Fibroblast of pulmonary artery (primary cell): ENCODE measurements around the gene TIAM2.
A peak's percentile ranks its signal among the peaks of the same experiment; 100 is the strongest.
"Not testable (repeated sequence)": the region's sequence is repeated elsewhere in the genome, so short reads cannot be mapped to it uniquely, and the experiment has no call there.

Experiments used
- DNase-seq: peaks from one replicate; pipeline ENCODE4 v3.0.0-alpha.2; 2010; ENCODE audit warnings: low read depth
- H3K4me3 ChIP-seq: replicated peaks from 2 replicates; pipeline ENCODE4 v1.5.1; 2011; ENCODE audit warnings: low read depth, mild to moderate bottlenecking, control low read depth, low read length, moderate library complexity
- CTCF ChIP-seq: IDR thresholded peaks from 2 replicates; pipeline ENCODE4 v1.5.1; 2011; ENCODE audit warnings: mild to moderate bottlenecking, control low read depth, low read length, inconsistent platforms; ENCODE audit errors: missing control alignments

Gene TIAM2

GRCh38 chr6:155089746-155090145 is 94.6 kb downstream of the TIAM2 start:
- no peak overlapping the region for H3K4me3 ChIP-seq
- no peak for DNase-seq
- no peak for TF ChIP-seq CTCF

DNA sequence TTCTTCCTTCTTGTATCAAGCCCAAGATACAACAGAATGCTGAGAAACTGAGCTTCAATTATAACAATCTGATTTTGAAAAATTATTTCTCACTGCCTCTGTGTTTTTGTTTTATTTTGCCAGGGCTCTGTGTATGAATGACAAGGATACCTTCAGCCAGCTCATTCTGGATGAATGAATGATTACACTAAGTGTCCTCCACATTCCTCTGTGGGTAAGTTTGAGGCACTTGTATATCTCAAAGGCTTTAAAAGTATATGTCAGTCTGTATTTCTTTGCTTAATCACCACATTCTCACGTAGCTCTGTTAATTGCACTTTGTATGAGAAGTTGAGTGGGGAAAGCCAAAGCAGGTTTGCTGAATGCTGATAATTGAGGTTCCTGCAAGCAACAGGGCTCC is 95.1 kb downstream of the TIAM2 start:
- no peak overlapping the region for H3K4me3 ChIP-seq
- no peak for TF ChIP-seq CTCF
- DNase-seq = no peak

DNA sequence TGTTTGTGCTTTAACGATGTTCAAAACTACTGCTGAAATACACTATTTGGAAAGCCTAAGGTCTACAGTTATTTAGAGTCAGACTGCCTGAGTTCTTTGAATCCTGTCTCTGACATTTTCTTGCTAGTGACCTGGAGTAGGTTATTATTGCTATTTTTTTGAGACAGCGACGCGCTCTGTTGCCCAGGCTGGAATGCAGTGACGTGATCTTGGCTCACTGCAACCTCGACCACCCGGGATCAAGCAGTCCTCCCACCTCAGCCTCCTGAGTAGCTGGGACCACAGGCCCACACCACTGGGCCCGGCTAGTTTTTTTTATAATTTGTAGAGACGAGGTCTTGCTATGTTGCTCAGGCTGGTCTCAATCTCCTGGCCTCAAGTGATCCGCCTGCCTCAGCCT is 96.6 kb downstream of the TIAM2 start:
- DNase-seq = no peak
- no peak for TF ChIP-seq CTCF
- no peak overlapping the region for H3K4me3 ChIP-seq

GRCh38 chr6:155093430-155093829 is 98.3 kb downstream of the TIAM2 start:
- no peak overlapping the region for H3K4me3 ChIP-seq
- DNase-seq = no peak
- TF ChIP-seq CTCF = no peak

- DNase-seq = no peak
- no peak overlapping the region for H3K4me3 ChIP-seq
- TF ChIP-seq CTCF = no peak
Observed at GRCh38 chr6:155100087-155100486, 105.0 kb downstream of the TIAM2 start.

GRCh38 chr6:155100591-155100990 is 105.5 kb downstream of the TIAM2 start:
- no peak overlapping the region for H3K4me3 ChIP-seq
- TF ChIP-seq CTCF = no peak
- no peak for DNase-seq

- H3K4me3 ChIP-seq = not testable (repeated sequence)
- peak; percentile 84 for DNase-seq
Observed at GRCh38 chr6:155103083-155103645, 108.0 kb downstream of the TIAM2 start.
